ENCODE measurements around the gene TCF21.
"Not testable (repeated sequence)": the region's sequence is repeated elsewhere in the genome, so short reads cannot be mapped to it uniquely, and the experiment has no call there.

Gene TCF21

GRCh38 chr6:133855276-133855990 lies 33.5 kb upstream of the TCF21 start:
- H3K4me3 ChIP-seq (ENCODE audit: low read depth, low read length) = no peak overlapping the region
- DNase-seq (ENCODE audit: low read depth) = no peak
- TF ChIP-seq CTCF (IDR thresholded peaks at IDR 0.05; ENCODE audit: insufficient read depth, low read depth, low read length, missing control alignments) = no peak

GRCh38 chr6:133855991-133856370 lies 32.9 kb upstream of the TCF21 start:
- TF ChIP-seq CTCF (IDR thresholded peaks at IDR 0.05; ENCODE audit: insufficient read depth, low read depth, low read length, missing control alignments) = no peak
- H3K4me3 ChIP-seq (ENCODE audit: low read depth, low read length) = no peak overlapping the region
- no peak for DNase-seq (ENCODE audit: low read depth)

GRCh38 chr6:133856911-133857310 lies 32.0 kb upstream of the TCF21 start:
- no peak for TF ChIP-seq CTCF (IDR thresholded peaks at IDR 0.05; ENCODE audit: insufficient read depth, low read depth, low read length, missing control alignments)
- H3K4me3 ChIP-seq (ENCODE audit: low read depth, low read length) = no peak overlapping the region
- DNase-seq (ENCODE audit: low read depth) = no peak

GRCh38 chr6:133857696-133858095 lies 31.2 kb upstream of the TCF21 start:
- H3K4me3 ChIP-seq (ENCODE audit: low read depth, low read length) = no peak overlapping the region
- no peak for DNase-seq (ENCODE audit: low read depth)
- TF ChIP-seq CTCF (IDR thresholded peaks at IDR 0.05; ENCODE audit: insufficient read depth, low read depth, low read length, missing control alignments) = no peak

- not testable (repeated sequence) for DNase-seq (ENCODE audit: low read depth); H3K4me3 ChIP-seq (ENCODE audit: low read depth, low read length)
Measured at GRCh38 chr6:133861337-133861736, 27.6 kb upstream of the TCF21 start.

- no peak for TF ChIP-seq CTCF (IDR thresholded peaks at IDR 0.05; ENCODE audit: insufficient read depth, low read depth, low read length, missing control alignments)
- DNase-seq (ENCODE audit: low read depth) = no peak
- H3K4me3 ChIP-seq (ENCODE audit: low read depth, low read length) = no peak overlapping the region
Measured at GRCh38 chr6:133863228-133863627, 25.7 kb upstream of the TCF21 start.

- H3K4me3 ChIP-seq (ENCODE audit: low read depth, low read length) = no peak overlapping the region
- no peak for DNase-seq (ENCODE audit: low read depth)
- TF ChIP-seq CTCF (IDR thresholded peaks at IDR 0.05; ENCODE audit: insufficient read depth, low read depth, low read length, missing control alignments) = no peak
Measured at GRCh38 chr6:133865680-133866079, 23.2 kb upstream of the TCF21 start.
